ENCODE data around the gene CRACDL.
A peak's percentile ranks its signal among the peaks of the same experiment; 100 is the strongest.

GRCh38 chr2:98806236-98806697 lies 129.8 kb downstream of the CRACDL start:
- TF ChIP-seq SIN3A (IDR thresholded peaks at IDR 0.05; ENCODE audit: borderline replicate concordance, low read depth, low read length) (no peak), PBX3 (IDR thresholded peaks at IDR 0.05) (peak; percentile 24; the same call in 1 of the 2 replicates), MEF2A (IDR thresholded peaks at IDR 0.05; ENCODE audit: borderline replicate concordance, low read depth) (no peak), JUND (IDR thresholded peaks at IDR 0.05) (no peak), POLR2AphosphoS5 (IDR thresholded peaks at IDR 0.05; ENCODE audit: low read depth, low read length) (no peak), MXI1 (IDR thresholded peaks at IDR 0.05; ENCODE audit: low read depth, low read length) (0 out of 2 replicates have a peak, but pooled peaks have one; percentile 26), TAF1 (IDR thresholded peaks at IDR 0.05; ENCODE audit: borderline replicate concordance, low read depth, low read length) (no peak), CTCF (IDR thresholded peaks at IDR 0.05) (no peak), REST (IDR thresholded peaks at IDR 0.05; ENCODE audit: low read depth, low read length) (no peak), RCOR1 (IDR thresholded peaks at IDR 0.05; ENCODE audit: low read length) (peak; percentile 59; the same call in 1 of the 2 replicates)

Data from SK-N-SH (cell line).